Measurements from ENCODE around the gene TBC1D2. TPM values are rescaled to one million over a fixed set of nuclear protein-coding genes. Genes with fewer than 3 reads are reported as not detected.

Gene TBC1D2
- total and polyA plus RNA-seq, 4 donors: 2.8 to 5.1 (median 3.7) TPM

- peaks cover 7 to 17% (median 13%) of the 10 kb centered on the region in 4 donors for H3K4me1 ChIP-seq (ENCODE audit: control insufficient read depth in 4 of 4, insufficient read depth in 4 of 4, low read length in 3 of 4)
- no peak overlapping the region for H3K27ac ChIP-seq (ENCODE audit: low read depth in 1 of 2, low read length in 2 of 2)
- no peaks in the 10 kb centered on the region for H3K27me3 ChIP-seq (ENCODE audit: control insufficient read depth in 4 of 4, insufficient read depth in 4 of 4, low read length in 3 of 4)
- TF ChIP-seq JUND (IDR thresholded peaks at IDR 0.05) (no peak), FOXA2 (IDR thresholded peaks at IDR 0.05) (no peak), MAX (IDR thresholded peaks at IDR 0.05) (no peak), REST (IDR thresholded peaks at IDR 0.05) (no peak), CTCF (IDR thresholded peaks at IDR 0.05; ENCODE audit: low read depth, low read length, missing input control) (no peak), HNF4A (conservative IDR thresholded peaks at IDR 0.05) (no peak), RXRA (IDR thresholded peaks at IDR 0.05) (no peak), TAF1 (conservative IDR thresholded peaks at IDR 0.05) (no peak), ATF3 (IDR thresholded peaks at IDR 0.05) (no peak), FOXA1 (IDR thresholded peaks at IDR 0.05) (no peak), SP1 (IDR thresholded peaks at IDR 0.05) (no peak), YY1 (IDR thresholded peaks at IDR 0.05) (no peak), HNF4G (IDR thresholded peaks at IDR 0.05) (no peak), GABPA (IDR thresholded peaks at IDR 0.05 in 1 of 2, conservative IDR thresholded peaks at IDR 0.05 in 1 of 2) (no peak)
- DNase-seq (ENCODE audit: low spot score): no peak
- no peak overlapping the region for H3K4me3 ChIP-seq (ENCODE audit: low read depth in 1 of 3, low read length in 3 of 3)
- H3K9ac ChIP-seq (ENCODE audit: low read depth in 1 of 2, low read length in 2 of 2): no peak overlapping the region
- no peaks in the 10 kb centered on the region for H3K9me3 ChIP-seq (ENCODE audit: control insufficient read depth in 4 of 4, low read length in 3 of 4)
- 97% methylated on average over 5 of the region's 5 CpGs for WGBS
- no peaks in the 10 kb centered on the region for H3K36me3 ChIP-seq (ENCODE audit: control insufficient read depth in 4 of 4, insufficient read depth in 3 of 4, low read depth in 1 of 4, low read length in 3 of 4)
Measured at GRCh38 chr9:98181746-98182068, 73.7 kb downstream of the TBC1D2 start.

- H3K9me3 ChIP-seq (ENCODE audit: control insufficient read depth in 4 of 4, low read length in 3 of 4): no peaks in the 10 kb centered on the region
- DNase-seq (ENCODE audit: low spot score): no peak
- peaks cover 7 to 19% (median 13%) of the 10 kb centered on the region in 4 donors for H3K4me1 ChIP-seq (ENCODE audit: control insufficient read depth in 4 of 4, insufficient read depth in 4 of 4, low read length in 3 of 4)
- H3K9ac ChIP-seq (ENCODE audit: low read depth in 1 of 2, low read length in 2 of 2): no peak overlapping the region
- no peak overlapping the region for H3K4me3 ChIP-seq (ENCODE audit: low read depth in 1 of 3, low read length in 3 of 3)
- WGBS: 98% methylated on average over 6 of the region's 6 CpGs
- no peaks in the 10 kb centered on the region for H3K36me3 ChIP-seq (ENCODE audit: control insufficient read depth in 4 of 4, insufficient read depth in 3 of 4, low read depth in 1 of 4, low read length in 3 of 4)
- no peaks in the 10 kb centered on the region for H3K27me3 ChIP-seq (ENCODE audit: control insufficient read depth in 4 of 4, insufficient read depth in 4 of 4, low read length in 3 of 4)
- H3K27ac ChIP-seq (ENCODE audit: low read depth in 1 of 2, low read length in 2 of 2): no peak overlapping the region
- TF ChIP-seq REST (IDR thresholded peaks at IDR 0.05) (no peak), RAD21 (IDR thresholded peaks at IDR 0.05) (no peak), ATF3 (IDR thresholded peaks at IDR 0.05) (no peak), YY1 (IDR thresholded peaks at IDR 0.05) (no peak), CTCF (IDR thresholded peaks at IDR 0.05; ENCODE audit: low read depth, low read length, missing input control) (no peak), NR2F2 (IDR thresholded peaks at IDR 0.05) (no peak), HNF4A (conservative IDR thresholded peaks at IDR 0.05) (no peak), EGR1 (IDR thresholded peaks at IDR 0.05; ENCODE audit: low read depth in 2 of 2) (no peak), ZBTB33 (IDR thresholded peaks at IDR 0.05) (no peak)
Measured at GRCh38 chr9:98180996-98181395, 74.5 kb downstream of the TBC1D2 start.

All from liver (tissue), 9 donors.